NCI-H524 treated with DMSO at 0.1 percent for 48 hours (cell line): ENCODE data around the gene RET.
"Not testable (repeated sequence)": the region's sequence is repeated elsewhere in the genome, so short reads cannot be mapped to it uniquely, and the experiment has no call there.

ENCODE experiments used
- DNase-seq: peaks from one replicate; lab custom pipeline; 2025; lab: John Stamatoyannopoulos, UW

Gene RET

DNA sequence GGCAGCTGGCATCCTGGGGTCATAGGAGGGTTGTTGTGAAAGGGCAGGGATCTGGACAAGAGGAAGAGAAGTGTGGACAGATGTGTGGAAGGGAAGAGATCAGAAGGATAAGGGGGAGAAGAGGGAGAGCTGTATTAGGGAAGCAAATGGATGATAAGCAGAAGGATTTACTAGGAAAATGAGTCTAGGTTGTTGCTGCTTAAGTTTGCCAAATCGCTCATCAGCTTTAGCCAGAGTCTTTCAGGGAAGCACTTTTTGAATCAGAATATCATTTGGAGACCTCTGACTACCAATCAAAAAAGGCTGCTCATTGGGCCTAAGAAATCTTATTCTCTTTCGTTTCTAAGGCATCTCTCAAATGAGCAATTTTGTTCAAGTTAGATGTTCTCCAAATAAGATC is 58.8 kb downstream of the RET start:
- no peak for DNase-seq

DNA sequence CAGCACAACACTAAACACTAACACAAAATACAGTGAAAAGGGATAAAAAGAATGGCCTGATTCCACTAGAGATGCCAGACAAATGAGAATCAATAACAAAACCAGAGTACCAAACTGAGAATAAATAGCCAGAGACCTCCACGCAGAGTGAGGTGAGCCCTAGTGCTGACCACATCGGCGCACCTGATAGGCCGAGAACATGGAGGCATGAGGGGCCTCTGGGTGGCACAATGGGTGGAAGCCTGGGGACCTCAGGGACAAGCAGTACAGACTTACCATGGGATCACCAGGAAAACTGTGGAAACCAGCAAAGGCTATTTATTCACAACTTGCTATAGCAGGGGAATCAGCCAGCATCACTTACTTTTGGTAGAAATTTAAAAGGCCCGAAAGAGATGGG is 59.6 kb downstream of the RET start:
- no peak for DNase-seq

DNA sequence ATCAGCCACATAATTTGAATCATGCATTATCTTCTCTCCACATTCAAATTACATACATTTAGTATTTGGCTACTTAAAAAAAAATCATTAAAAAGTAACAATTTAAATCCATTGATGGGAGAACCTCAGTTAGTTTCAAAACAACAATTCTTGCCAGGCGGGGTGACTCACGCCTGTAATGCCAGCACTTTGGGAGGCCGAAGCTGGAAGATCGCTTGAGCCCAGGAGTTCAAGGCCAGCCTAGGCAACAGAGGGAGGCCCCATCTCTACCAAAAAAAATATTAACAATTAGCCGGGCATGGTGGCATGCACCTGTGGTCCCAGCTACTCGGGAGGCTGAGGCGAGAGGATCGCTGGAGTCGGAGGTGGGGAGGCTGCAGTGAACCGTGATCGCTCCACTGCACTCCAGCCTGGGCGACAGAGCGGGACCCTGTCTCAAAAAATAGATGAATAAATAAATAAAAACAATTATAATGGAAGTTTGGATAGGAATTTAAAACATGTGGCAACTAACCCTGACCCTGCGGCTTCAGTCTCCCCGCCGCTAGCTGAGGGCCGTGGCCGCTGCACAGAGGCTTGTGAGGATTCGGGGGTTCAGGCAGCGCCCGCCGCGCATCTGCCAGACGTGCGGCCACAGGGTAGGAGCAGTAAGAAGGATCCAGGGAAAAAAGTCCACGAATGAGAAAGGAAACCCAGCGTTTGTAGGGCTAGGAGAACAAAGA is 60.3 kb downstream of the RET start:
- DNase-seq, result no peak

DNA sequence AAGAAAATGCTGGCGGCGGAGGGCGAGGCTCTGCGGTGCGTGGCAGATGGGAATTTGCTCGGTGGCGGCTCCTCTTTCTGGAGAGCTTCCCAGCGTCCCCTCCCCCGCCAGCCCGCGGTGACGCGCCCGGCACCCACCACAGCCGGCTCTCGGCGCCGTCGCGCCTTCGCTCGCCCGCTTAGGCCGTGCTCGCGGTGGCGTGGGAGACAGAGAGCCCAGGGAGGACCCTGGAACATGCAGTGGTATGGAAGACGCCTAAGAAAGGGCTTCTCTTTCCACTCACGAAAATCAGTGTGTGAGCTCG is 60.8 kb downstream of the RET start:
- no peak for DNase-seq

DNA sequence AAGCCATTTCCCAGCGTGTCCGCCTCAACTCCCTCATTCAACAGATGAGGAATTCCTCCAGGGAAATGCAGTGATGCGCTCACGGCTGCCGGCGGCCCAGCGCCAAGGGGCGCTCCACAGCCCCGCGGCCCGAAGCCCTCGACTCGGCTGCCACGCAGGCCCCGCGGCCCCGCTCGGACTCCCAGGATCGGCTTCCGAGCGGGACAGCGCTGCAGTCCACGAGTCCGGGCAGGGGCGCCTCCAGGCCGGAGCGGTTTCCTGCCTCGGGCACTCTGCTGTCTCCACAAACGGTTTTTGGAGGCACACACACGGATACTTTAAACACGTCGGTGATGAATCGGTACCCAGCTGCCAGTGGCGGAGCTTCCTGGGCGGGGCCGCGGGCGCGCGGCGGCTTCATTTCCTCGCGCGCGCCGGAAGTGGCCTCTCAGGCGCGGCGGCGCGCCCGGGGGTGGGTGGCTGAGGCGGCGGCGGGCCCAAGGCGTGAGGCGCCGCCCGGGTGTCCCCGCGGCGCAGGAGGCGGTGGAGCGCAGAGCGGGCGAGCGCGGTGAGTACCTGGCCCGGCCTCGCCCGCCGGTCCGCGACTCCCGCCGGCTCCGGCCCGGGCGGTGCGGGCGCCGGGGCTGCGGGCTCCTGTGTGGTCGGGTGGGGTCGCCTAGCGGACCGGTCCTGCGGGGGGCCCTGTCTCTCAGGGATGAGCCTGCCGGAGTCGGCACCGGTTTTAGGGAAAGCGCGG is 61.3 kb downstream of the RET start, which contains the start of gene CSGALNACT2:
CSGALNACT2 (plus strand) TSS at position 425 of the 736 bp plus-strand sequence. CDS start 16,705 bp downstream, outside the sequence.
- no peak for DNase-seq

DNA sequence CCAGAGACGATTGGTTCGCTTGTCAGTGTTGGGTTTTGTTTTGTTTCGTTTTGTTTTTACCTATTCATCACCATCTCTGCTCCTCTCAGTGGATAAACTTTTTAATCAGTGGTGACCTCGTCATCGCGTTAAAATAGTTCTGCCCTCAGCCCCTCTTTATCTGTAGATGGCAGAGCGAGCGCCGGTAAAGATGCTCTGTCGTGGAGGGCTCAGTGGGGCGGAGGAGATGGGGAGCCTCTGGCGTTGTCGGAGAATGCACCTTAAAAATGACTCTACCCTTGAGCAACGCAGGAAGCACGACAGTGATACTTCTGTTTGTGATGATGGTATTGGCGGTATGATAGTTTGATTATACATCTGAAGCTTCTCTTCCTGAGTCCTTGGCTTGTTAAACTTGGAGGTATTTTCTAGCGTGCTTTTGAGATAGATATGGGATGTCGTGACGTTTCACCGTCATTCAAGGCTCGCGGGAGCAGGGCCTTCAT is 61.9 kb downstream of the RET start:
- DNase-seq, result no peak

DNA sequence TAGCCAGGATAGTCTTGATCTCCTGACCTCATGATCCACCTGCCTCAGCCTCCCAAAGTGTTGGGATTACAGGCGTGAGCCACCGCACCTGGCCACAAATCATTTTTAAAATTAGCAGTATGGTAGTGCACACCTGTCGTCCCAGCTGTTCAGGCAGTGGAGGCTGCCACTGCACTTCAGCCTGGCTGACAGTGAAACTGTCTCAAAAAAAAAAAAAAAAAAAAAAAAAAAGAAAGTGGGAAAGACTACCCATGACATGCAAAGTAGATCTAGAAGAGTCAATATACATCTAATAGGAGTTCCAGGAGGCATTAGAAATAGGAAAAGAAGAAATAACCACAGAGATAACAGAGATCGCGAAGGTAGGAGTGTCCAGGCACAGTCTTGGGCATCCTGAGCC is 64.6 kb downstream of the RET start:
- no peak for DNase-seq

DNA sequence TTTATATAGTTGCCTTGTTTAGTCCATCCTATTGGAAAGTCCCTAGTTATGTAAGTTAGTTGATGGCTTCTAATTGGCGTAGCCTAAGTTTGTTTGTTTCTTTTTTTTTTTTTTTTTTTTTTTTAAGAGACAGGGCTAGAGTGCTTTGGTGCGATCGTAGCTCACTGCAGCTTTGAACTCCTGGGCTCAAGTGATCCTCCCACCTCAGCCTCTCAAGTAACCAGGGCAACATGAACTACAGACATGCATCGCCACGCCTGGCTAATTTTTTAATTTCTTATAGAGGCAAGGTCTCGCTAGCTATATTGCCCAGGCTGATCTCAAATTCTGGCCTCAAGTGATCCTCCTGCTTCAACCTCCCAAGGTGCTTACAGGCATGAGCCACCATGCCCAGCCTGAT is 68.4 kb downstream of the RET start:
- no peak for DNase-seq

DNA sequence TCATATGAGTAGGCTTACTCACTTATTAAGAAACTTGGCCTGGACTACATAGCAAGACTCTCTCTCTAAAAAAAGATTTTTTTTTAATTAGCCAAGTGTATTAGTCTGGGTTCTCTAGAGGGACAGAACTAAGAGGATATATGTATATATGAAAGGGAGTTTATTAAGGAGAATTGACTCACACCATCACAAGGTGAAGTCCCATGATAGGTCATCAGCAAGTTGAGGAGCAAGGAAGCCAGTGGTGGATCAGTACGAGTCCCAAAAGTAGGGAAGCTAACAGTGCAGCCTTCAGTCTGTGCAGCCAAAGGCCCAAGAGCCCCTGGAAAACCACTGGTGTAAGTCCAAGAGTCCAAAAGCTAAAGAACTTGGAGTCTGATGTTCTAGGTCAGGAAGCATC is 69.1 kb downstream of the RET start:
- DNase-seq, result not testable (repeated sequence)

DNA sequence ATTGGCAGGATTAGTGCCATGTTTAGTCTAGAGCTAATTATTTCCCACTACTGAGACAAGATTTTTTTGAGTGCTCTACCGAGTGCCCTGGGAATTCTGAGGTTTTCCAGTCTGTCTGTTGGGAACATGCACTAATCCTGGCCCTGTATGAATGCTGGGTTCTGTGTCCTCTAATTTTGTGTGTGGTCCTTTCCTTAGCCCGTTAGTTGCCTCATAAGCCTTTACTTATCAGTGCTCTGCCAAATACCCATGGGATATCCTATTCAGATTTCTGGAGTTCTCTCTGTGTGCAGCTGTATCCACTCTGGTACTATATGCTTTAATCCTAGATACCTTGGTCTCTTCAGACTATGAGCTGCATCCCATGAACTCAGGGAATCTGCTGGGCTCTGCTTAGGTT is 74.5 kb downstream of the RET start:
- no peak for DNase-seq

DNA sequence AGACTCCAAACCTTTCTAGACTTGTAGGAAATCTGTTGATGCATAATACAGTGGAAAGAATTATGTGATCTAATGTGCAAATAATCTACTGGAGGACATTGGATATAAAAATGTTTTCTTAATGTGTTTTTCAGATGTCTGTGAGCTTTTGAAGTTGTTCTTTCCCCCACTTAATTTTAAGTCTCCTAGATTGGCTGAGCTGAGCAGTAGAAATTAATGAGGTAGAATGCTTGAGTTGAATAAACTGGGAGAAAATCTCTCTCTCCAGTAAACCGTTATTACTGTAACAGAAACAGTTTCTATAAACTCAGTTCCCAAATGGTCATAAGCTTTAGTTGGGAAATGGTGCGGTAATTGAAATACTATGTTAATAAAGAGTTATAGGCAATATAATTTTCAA is 77.0 kb downstream of the RET start:
- no peak for DNase-seq

DNA sequence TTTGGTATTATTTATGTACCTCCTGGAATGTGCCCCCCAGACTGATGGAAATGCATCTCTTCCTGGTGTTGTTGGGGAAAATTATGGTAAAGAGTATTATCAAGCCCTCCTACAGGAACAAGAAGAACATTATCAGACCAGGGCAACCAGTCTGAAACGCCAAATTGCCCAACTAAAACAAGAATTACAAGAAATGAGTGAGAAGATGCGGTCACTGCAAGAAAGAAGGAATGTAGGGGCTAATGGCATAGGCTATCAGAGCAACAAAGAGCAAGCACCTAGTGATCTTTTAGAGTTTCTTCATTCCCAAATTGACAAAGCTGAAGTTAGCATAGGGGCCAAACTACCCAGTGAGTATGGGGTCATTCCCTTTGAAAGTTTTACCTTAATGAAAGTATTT is 78.4 kb downstream of the RET start:
- DNase-seq, result no peak

DNA sequence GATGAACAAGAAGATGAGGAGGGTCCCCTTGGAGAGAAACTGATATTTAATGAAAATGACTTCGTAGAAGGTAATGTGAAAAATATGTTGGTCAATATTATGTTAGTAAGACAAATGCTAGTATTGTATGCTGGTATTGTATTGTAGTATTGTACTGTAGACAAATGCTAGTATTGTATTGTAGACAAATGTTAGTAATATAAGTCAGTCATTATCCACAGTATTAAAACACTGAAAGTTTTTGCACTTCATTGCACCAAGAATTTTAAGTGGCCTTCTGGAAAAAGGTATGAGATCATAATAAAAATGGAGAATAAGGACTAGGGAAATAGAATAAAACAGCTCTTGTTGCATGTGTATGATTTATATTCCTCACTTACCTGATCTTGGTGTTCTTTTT is 78.9 kb downstream of the RET start:
- no peak for DNase-seq

DNA sequence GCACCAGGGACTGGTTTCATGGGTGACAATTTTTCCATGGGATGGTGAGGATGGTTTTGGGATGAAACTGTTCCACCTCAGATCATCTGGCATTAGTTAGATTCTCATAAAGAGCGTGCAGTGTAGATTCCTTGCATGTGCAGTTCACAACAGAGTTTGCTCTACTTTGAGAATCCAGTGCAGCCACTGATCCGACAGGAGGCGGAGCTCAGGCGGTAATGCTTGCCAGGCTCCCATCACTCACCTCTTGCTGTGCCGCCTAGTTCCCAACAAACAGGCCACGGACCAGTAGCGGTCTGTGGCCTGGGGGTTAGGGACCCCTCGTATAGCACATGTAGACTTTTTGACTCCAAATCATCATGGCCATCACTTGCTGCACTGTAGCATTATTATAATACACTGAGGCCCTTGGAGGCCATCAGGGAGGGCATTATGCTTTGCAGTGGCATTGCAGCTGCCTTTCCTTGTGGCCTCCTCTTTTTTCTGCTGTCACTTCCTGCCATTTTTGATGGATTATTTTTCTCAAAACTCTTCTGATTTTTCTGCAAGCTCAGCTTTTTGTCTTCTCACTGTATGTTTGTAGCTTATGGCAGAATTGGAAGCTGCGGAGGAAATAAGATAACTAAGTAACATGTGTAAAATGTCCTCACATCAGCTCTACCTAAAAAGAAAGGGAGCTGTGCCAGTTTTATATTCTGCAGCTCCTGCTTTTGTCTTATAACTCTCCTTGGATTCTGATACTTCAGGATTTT is 79.9 kb downstream of the RET start:
- DNase-seq, result no peak

DNA sequence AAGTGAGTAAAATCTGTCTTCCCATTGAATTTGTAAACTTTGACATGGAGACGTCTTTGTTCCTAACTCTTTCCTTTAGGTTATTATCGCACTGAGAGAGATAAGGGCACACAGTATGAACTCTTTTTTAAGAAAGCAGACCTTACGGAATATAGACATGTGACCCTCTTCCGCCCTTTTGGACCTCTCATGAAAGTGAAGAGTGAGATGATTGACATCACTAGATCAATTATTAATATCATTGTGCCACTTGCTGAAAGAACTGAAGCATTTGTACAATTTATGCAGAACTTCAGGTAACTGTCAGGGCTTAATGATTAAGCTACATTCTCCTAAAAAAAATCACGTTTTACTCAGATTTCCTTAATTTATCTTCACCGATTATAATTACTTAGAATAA is 81.8 kb downstream of the RET start:
- no peak for DNase-seq

DNA sequence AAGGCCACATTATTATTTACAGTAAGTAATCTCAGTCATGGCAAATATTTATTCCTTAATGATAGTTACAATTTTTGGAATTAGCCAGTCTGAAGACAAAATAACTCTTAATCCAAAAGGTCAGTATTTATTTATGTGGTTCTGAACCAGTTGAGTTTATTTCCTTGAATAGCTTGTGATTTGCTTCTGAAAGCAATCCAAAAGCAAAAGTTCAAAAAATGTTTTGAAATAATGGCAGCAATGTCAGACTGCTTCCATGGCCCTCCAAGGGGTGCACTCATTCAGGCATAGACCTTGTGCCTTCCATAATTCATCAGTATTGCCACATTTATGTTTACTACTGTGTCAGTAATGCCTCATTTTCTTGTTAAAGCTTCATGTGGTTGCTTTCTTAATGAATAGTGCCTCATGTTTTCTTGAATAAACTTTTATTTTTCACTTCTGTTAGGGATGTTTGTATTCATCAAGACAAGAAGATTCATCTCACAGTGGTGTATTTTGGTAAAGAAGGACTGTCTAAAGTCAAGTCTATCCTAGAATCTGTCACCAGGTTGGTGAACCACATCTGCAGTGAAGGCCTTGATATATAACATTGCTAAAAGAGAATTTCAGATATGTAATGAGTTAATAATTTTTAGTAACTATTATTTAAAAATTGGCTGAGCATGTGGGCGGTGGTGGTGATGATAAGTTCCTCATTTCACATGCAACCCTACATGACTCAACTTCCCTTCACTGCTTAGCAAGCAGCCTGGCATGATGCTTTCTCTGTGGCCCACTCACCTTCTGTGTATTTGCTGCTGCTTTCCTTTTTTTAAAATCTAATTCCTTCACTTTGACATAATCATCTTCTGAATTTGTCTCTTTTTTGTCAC is 83.4 kb downstream of the RET start:
- DNase-seq, result no peak

DNA sequence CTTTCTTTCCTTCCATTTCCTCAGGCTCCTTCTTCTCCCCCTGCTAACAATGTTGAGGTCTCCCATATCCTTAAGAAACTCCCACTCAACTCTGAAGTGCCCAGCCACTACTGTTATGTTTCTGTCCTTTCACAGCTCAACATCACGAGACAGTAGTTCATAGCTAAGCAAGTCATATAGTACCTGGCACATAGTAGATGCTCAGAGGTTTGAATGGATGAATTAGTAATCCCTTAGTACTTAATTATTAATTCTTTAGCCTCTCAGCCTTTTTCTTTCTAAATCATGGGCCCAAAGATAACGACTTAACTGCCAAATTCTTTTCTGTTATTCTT is 84.0 kb downstream of the RET start:
- DNase-seq, result no peak

DNA sequence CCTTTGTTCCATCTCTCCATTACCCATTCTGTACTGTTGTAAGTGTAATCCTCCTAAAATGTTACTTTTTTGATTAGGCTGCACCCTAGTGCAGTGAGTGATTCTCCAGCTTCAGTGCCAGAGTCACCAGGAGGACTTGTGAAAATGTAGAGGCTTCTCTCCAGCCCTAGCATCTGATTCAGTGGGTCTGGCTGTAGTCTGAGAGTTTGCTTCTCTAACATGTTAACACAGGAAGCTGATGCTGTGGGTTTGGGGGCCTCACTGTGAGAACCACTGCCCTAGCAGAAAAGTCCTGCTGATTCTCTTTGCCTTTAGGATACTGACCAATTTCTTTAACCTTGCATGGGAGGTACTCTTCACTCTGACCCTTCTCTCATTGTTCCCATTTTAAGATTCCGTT is 85.7 kb downstream of the RET start:
- no peak for DNase-seq

DNA sequence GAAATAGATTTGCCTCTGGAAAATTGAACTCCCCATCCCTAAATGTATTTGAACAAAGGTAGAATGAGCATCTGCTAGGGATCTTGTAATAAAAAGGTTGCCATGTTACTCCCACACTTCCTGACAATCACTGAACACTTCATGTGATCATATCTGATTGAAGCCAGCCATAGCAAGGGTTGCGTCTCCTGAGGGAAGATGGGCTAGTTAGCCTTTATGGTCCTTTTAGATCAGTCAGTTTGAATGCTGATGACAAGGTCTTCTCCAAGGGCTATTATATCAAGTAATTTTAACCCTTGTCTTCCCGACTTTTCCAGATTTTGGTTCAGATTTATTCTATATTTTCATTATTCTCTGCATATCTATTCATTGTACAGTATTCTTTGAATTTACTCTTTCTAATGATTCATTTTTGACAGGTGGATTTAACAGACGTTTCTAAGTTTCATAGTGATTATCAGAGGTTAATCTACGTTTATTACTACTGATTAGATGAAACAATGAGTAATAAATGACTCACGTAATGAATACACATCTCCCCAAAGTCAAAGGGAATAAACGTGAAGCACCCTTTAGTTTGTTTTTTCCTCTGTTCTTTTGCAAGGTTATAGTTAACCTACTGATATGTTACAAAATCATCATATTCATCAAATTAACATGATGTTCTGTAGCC is 89.5 kb downstream of the RET start:
- DNase-seq, result no peak

DNA sequence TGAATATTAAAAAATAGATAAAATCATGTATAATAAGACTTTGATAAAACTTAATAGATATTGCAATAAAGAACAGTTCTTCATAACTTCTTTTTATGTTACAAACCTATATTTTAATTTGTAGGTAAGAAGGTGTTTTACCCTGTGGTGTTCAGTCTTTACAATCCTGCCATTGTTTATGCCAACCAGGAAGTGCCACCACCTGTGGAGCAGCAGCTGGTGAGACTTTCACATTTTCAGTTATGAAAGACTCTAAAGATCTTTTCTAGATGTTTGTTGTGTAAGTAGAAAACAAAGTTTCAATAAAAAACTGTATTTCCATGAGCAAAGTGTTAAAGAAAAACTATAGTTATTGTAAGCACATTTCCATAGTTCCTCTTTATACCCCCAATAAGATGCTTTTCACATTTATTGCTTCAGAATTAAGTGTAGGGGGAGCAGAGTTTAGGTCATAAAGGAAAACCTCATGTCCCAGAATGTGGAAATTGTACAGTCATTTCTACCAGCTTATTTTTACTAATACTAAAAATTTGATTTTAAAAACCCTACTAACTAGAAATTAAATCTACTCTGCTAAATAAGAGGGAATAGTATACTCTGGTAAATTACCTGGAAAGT is 90.1 kb downstream of the RET start:
- DNase-seq, result no peak

DNA sequence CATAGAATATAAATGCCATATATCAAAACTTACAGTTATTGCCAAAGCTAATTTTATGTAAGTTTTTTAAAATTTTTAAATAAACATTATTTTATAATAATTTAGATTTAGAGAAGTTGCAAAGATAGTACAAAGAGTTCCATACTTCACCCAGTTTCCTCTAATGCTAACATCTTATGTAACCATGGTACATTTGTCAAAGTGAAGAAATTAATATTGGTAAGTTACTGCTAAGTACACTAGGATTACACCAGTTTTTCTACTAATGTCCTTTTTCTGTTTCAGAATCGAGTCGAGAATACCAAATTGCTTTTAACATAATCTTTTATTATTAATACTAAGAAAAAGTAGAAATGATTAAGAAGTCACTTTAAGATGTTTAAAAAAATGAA is 90.6 kb downstream of the RET start:
- DNase-seq, result no peak
